LNCaP clone FGC (cell line): ENCODE results near the gene PHGDH.
A peak's percentile ranks its signal among the peaks of the same experiment; 100 is the strongest.

Experiments used
- DNase-seq: peaks from one replicate; pipeline ENCODE4 v3.0.0-alpha.2; 2011; ENCODE audit warnings: low read depth
- H3K4me3 ChIP-seq: 2 replicates; pipeline ENCODE4 v1.5.1; 2011; ENCODE audit warnings: mild to moderate bottlenecking, low read depth, low read length, control low read depth
- CTCF ChIP-seq: IDR thresholded peaks from 2 replicates; pipeline ENCODE4 v1.5.1; 2012; ENCODE audit warnings: mild to moderate bottlenecking; ENCODE audit not compliant: control insufficient read depth, insufficient read depth; ENCODE audit errors: extremely low read depth

Gene PHGDH

GRCh38 chr1:119674111-119674526 lies 37.6 kb upstream of the PHGDH start:
- no peak for TF ChIP-seq CTCF
- DNase-seq = no peak
- no peak overlapping the region for H3K4me3 ChIP-seq

GRCh38 chr1:119674835-119675289 lies 36.9 kb upstream of the PHGDH start:
- peak; percentile 85 for DNase-seq

GRCh38 chr1:119675349-119676345 lies 36.1 kb upstream of the PHGDH start:
- peak; percentile 78 for DNase-seq
- TF ChIP-seq CTCF = peak; percentile 80
- peak overlapping the region; percentile 34 for H3K4me3 ChIP-seq

More at GRCh38 chr1:119674835-119675289, 36.9 kb upstream of the PHGDH start:
- peak overlapping the region; percentile 34 for H3K4me3 ChIP-seq
- peak; percentile 80 for TF ChIP-seq CTCF

- 0 out of 2 replicates have a peak, but pooled peaks have one; percentile 10 for TF ChIP-seq CTCF
- DNase-seq = no peak
- no peak overlapping the region for H3K4me3 ChIP-seq
Measured at GRCh38 chr1:119676571-119677206, 35.0 kb upstream of the PHGDH start.

GRCh38 chr1:119679223-119679622 lies 32.5 kb upstream of the PHGDH start:
- no peak for DNase-seq
- no peak for TF ChIP-seq CTCF
- no peak overlapping the region for H3K4me3 ChIP-seq

- no peak for TF ChIP-seq CTCF
- no peak for DNase-seq
- H3K4me3 ChIP-seq = no peak overlapping the region
Measured at GRCh38 chr1:119680193-119680592, 31.5 kb upstream of the PHGDH start.
